Progenitor cell of endocrine pancreas (in vitro differentiated cells): ENCODE measurements around the gene DGKB. TPM values are rescaled to one million over a fixed set of nuclear protein-coding genes. Genes with fewer than 3 reads are reported as not detected.

Experiments
- DNase-seq: peaks from one replicate; pipeline ENCODE4 v3.0.0; 2021; ENCODE audit warnings: low spot score; ENCODE audit not compliant: unreplicated experiment
- H3K27ac Mint-ChIP-seq: 2 replicates; pipeline ENCODE4 v1.8.0; 2021; ENCODE audit warnings: mild to moderate bottlenecking, moderate library complexity, mixed read lengths
- H3K27me3 Mint-ChIP-seq: 2 replicates; pipeline ENCODE4 v1.8.0; 2021; ENCODE audit warnings: mixed read lengths
- H3K36me3 Mint-ChIP-seq: 2 replicates; pipeline ENCODE4 v1.8.0; 2022; ENCODE audit warnings: mixed read lengths; ENCODE audit not compliant: insufficient read depth
- H3K4me1 Mint-ChIP-seq: 2 replicates; pipeline ENCODE4 v1.8.0; 2021; ENCODE audit warnings: low read depth, mixed read lengths
- H3K4me3 Mint-ChIP-seq: 2 replicates; pipeline ENCODE4 v1.8.0; 2021; ENCODE audit warnings: low read depth, mild to moderate bottlenecking, moderate library complexity, mixed read lengths
- H3K9me3 Mint-ChIP-seq: 2 replicates; pipeline ENCODE4 v1.8.0; 2021; ENCODE audit warnings: low read depth, mixed read lengths
- CTCF ChIP-seq: fragments of 200-600 bp; sonication (generic); IDR thresholded peaks from one replicate; pipeline ENCODE4 v1.5.0; 2021; ENCODE audit warnings: antibody characterized with exemption, mild to moderate bottlenecking; ENCODE audit not compliant: unreplicated experiment
- total RNA-seq: library from RNA; stranded (reverse); gene quantifications from 2 replicates; pipeline ENCODE4 v1.2.1, GENCODE V29; 2021

Gene DGKB
- total RNA-seq, 1 donor from 2014 or later, result 0.74 TPM

DNA sequence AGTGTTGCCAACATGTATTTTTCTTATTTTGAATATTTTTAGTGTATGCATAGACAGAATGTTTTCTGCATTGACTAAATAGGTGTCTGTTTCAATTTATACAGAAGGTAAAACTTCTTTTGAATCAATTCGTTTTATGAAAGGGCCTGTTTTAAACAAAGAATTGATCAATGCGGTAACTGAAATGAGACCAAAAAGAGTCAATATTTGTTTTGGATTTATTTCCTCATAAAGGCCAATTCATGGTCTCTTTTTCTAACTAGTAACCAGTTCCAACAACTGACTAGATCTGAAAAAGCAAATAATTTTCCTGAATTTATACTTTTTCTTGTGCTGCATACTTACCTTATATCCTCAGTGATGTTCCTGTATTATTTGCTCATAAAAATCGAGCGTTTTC lies 320.5 kb downstream of the DGKB start:
- DNase-seq, result no peak
- TF ChIP-seq CTCF, result no peak
- Mint-ChIP-seq H3K4me1 (peaks cover 15% of the 10 kb centered on the region), H3K36me3 (peaks cover 3% of the 10 kb centered on the region), H3K27ac (no peak overlapping the region), H3K27me3 (no peaks in the 10 kb centered on the region), H3K9me3 (peaks cover 17% of the 10 kb centered on the region), H3K4me3 (no peak overlapping the region)

GRCh38 chr7:14579971-14580370 lies 322.6 kb downstream of the DGKB start:
- Mint-ChIP-seq H3K4me1 (peaks cover 17% of the 10 kb centered on the region), H3K36me3 (no peaks in the 10 kb centered on the region), H3K27me3 (no peaks in the 10 kb centered on the region), H3K4me3 (no peak overlapping the region), H3K9me3 (peaks cover 5% of the 10 kb centered on the region), H3K27ac (no peak overlapping the region)
- DNase-seq, result no peak
- TF ChIP-seq CTCF, result no peak

DNA sequence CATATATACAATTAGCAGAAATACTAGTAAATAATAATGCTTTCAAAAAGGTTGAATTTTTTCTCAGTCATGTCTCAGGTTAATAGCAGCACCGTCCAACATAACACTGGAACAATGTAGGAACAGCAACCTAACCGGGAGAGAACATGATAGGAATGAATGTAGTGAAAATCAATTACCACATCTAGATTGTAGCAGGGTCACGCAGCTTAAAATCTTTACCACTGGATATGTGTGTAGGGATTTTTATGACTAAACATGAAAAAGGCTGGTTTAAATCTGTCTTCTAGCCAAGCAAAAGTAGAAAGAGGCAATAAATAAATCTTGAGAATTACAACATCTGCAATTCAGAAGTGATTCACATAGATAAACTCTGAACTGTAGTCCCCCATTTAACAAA lies 326.0 kb downstream of the DGKB start:
- no peak for TF ChIP-seq CTCF
- Mint-ChIP-seq H3K27ac (no peak overlapping the region), H3K9me3 (no peaks in the 10 kb centered on the region), H3K27me3 (no peaks in the 10 kb centered on the region), H3K4me3 (no peak overlapping the region), H3K36me3 (no peaks in the 10 kb centered on the region), H3K4me1 (peaks cover 5% of the 10 kb centered on the region)
- no peak for DNase-seq

- TF ChIP-seq CTCF, result no peak
- Mint-ChIP-seq H3K36me3 (no peaks in the 10 kb centered on the region), H3K27ac (no peak overlapping the region), H3K9me3 (no peaks in the 10 kb centered on the region), H3K4me3 (no peak overlapping the region), H3K4me1 (no peaks in the 10 kb centered on the region), H3K27me3 (no peaks in the 10 kb centered on the region)
- no peak for DNase-seq
Measured at GRCh38 chr7:14570750-14571607, 331.6 kb downstream of the DGKB start.

- Mint-ChIP-seq H3K36me3 (no peaks in the 10 kb centered on the region), H3K4me1 (peaks cover 28% of the 10 kb centered on the region), H3K9me3 (peaks cover 4% of the 10 kb centered on the region), H3K27ac (no peak overlapping the region), H3K4me3 (no peak overlapping the region), H3K27me3 (no peaks in the 10 kb centered on the region)
- DNase-seq, result no peak
- TF ChIP-seq CTCF, result no peak
Measured at GRCh38 chr7:14552060-14552459, 350.5 kb downstream of the DGKB start.
